NB4 (cell line): ENCODE data around the gene IQGAP2.

Experiments
- MYC ChIP-seq: IDR thresholded peaks from 2 replicates; pipeline ENCODE4 v1.6.1; 2011; ENCODE audit warnings: low read depth, low read length
- POLR2A ChIP-seq: IDR thresholded peaks from 2 replicates; pipeline ENCODE4 v1.6.1; 2011; ENCODE audit warnings: mild to moderate bottlenecking; ENCODE audit not compliant: insufficient read length; ENCODE audit errors: extremely low read depth
- TF ChIP-seq, protein P1 (sequence below): IDR thresholded peaks from one replicate; pipeline ENCODE4 v1.5.1; 2012; ENCODE audit warnings: low read depth, low read length
- TF ChIP-seq, protein P2 (sequence below): IDR thresholded peaks from 2 replicates; pipeline ENCODE4 v1.6.1; 2011; ENCODE audit warnings: low read depth, low read length

DNA sequence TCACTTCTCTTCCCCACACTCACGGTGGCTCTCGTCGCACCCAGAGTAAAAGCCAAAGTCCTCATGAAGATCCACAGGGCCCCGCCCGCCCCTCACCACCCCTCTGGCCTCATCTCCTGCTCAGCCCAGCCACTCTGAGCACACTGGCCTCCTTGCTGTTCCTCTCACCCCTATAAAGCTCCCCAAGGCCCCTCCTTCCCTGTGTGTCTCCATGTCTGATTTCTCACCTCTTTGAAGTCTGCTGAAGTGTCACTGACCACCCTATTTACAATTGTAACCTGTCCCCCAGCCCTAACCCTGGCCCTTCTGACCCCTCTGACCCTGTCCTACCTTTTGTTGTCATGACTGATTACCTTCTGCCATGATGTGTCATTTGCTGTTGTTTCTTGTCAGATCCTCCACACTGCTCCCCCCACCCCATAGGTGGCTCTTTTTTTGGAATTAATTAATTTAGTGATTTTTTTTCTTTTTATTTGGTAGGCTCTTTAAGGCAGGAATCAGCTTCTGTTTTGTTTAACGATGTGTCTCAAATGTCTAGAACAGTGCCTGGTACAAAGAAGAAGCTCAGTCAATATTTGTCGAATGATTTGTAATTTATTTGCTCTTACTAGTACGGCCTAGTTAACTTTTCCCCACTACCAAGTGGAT lies 90.2 kb downstream of the IQGAP2 start:
- TF ChIP-seq, protein P1, sequence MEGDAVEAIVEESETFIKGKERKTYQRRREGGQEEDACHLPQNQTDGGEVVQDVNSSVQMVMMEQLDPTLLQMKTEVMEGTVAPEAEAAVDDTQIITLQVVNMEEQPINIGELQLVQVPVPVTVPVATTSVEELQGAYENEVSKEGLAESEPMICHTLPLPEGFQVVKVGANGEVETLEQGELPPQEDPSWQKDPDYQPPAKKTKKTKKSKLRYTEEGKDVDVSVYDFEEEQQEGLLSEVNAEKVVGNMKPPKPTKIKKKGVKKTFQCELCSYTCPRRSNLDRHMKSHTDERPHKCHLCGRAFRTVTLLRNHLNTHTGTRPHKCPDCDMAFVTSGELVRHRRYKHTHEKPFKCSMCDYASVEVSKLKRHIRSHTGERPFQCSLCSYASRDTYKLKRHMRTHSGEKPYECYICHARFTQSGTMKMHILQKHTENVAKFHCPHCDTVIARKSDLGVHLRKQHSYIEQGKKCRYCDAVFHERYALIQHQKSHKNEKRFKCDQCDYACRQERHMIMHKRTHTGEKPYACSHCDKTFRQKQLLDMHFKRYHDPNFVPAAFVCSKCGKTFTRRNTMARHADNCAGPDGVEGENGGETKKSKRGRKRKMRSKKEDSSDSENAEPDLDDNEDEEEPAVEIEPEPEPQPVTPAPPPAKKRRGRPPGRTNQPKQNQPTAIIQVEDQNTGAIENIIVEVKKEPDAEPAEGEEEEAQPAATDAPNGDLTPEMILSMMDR: no peak
- TF ChIP-seq POLR2A (no peak), MYC (no peak)
- TF ChIP-seq, protein P2, sequence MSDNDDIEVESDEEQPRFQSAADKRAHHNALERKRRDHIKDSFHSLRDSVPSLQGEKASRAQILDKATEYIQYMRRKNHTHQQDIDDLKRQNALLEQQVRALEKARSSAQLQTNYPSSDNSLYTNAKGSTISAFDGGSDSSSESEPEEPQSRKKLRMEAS: no peak
